Measurements from ENCODE around the gene PROC. TPM values are rescaled to one million over a fixed set of nuclear protein-coding genes. Genes with fewer than 3 reads are reported as not detected.

PROC gene
- total and polyA plus RNA-seq, 11 donors, result not detected

GRCh38 chr2:127428815-127429109, 10.5 kb downstream of the PROC start:
- TF ChIP-seq POLR2A (IDR thresholded peaks at IDR 0.05) (no peak), CTCF (IDR thresholded peaks at IDR 0.05) (no peak)
- no peak overlapping the region for H3K4me3 ChIP-seq
- H3K36me3 ChIP-seq, result peaks cover 0 to 5% (median 0%) of the 10 kb centered on the region in 9 donors
- no peaks in the 10 kb centered on the region for H3K9me3 ChIP-seq
- peaks cover 0 to 12% (median 2%) of the 10 kb centered on the region in 9 donors for H3K27me3 ChIP-seq
- 91 to 97% (median 93%) methylated on average over 4 to 6 of the region's 6 CpGs for WGBS, 4 donors
- H3K4me1 ChIP-seq, result peaks cover 0 to 2% (median 0%) of the 10 kb centered on the region in 12 donors
- no peak for DNase-seq
- ATAC-seq, result no peak
- intact Hi-C loops (cut with DNase I), result no loop called here
- no peak overlapping the region for H3K27ac ChIP-seq

GRCh38 chr2:127429291-127429690, 11.1 kb downstream of the PROC start:
- Histone ChIP-seq H3K36me3 (peaks cover 0 to 5% (median 0%) of the 10 kb centered on the region in 9 donors), H3K27me3 (peaks cover 0 to 7% (median 0%) of the 10 kb centered on the region in 9 donors), H3K9me3 (no peaks in the 10 kb centered on the region), H3K27ac (no peak overlapping the region), H3K4me1 (no peaks in the 10 kb centered on the region), H3K4me3 (no peak overlapping the region)
- TF ChIP-seq POLR2A (IDR thresholded peaks at IDR 0.05), result no peak
- TF ChIP-seq CTCF (IDR thresholded peaks at IDR 0.05), result no peak
- intact Hi-C loops (cut with DNase I), result no loop called here
- ATAC-seq (no peak), DNase-seq (no peak)
- 89 to 96% (median 94%) methylated on average over 4 of the region's 4 CpGs for WGBS, 4 donors

GRCh38 chr2:127429844-127430425, 11.7 kb downstream of the PROC start:
- TF ChIP-seq POLR2A (IDR thresholded peaks at IDR 0.05) (no peak), CTCF (IDR thresholded peaks at IDR 0.05) (no peak)
- Histone ChIP-seq H3K9me3 (no peaks in the 10 kb centered on the region), H3K36me3 (peaks cover 0 to 5% (median 0%) of the 10 kb centered on the region in 9 donors), H3K27ac (no peak overlapping the region), H3K4me1 (no peaks in the 10 kb centered on the region), H3K4me3 (no peak overlapping the region), H3K27me3 (peaks cover 0 to under 1% (median 0%) of the 10 kb centered on the region in 9 donors)
- 79 to 98% (median 92%) methylated on average over 6 to 7 of the region's 7 CpGs for WGBS, 4 donors
- DNase-seq (no peak), ATAC-seq (no peak)
- intact Hi-C loops (cut with DNase I), result no loop called here

- no peak overlapping the region for H3K4me3 ChIP-seq
- no peak for TF ChIP-seq POLR2A (IDR thresholded peaks at IDR 0.05)
- no peak for TF ChIP-seq CTCF (IDR thresholded peaks at IDR 0.05)
- no peak overlapping the region for H3K27ac ChIP-seq
- H3K9me3 ChIP-seq, result no peaks in the 10 kb centered on the region
- ATAC-seq (no peak), DNase-seq (no peak)
- no peaks in the 10 kb centered on the region for H3K27me3 ChIP-seq
- H3K36me3 ChIP-seq, result peaks cover 0 to 5% (median 0%) of the 10 kb centered on the region in 9 donors
- 72 to 82% (median 79%) methylated on average over 11 to 14 of the region's 14 CpGs for whole genome bisulfite sequencing, 4 donors
- H3K4me1 ChIP-seq, result no peaks in the 10 kb centered on the region
- intact Hi-C loops (cut with DNase I), result no loop called here
These were observed 13.3 kb downstream of the PROC start for GRCh38 chr2:127431408-127432023.

Data from heart left ventricle (tissue), 16 donors.